ENCODE measurements around the gene RBBP4.
A peak's percentile ranks its signal among the peaks of the same experiment; 100 is the strongest.
"Not testable (repeated sequence)": the region's sequence is repeated elsewhere in the genome, so short reads cannot be mapped to it uniquely, and the experiment has no call there.

RBBP4 gene

DNA sequence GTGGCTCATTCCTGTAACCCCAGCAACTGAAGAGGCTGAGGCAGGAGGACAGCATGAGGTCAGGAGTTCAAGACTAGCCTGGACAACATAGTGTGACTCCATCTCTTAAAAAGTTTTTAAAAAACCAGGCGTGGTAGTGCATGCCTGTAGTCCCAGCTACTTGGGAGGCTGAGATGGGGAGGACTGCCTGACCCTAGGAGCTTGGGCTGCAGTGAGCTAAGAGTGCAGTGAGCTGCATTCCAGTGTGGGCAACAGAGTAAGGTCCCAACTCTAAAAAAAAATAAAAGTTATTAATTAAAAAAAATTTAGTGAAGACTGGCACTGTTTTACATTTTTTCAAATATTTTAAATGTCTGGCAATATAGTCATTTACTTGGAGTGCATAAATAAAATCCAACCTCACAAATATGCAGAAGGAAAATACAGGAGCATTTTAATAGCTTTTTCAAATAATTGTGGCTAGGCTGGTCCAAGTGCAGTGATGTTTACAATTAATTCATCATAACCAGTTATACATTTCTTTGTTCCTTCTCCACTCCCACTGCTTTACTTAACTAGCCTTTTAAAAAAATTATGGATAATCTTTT lies 11.4 kb upstream of the RBBP4 start:
- DNase-seq (ENCODE audit: low spot score): no peak

DNA sequence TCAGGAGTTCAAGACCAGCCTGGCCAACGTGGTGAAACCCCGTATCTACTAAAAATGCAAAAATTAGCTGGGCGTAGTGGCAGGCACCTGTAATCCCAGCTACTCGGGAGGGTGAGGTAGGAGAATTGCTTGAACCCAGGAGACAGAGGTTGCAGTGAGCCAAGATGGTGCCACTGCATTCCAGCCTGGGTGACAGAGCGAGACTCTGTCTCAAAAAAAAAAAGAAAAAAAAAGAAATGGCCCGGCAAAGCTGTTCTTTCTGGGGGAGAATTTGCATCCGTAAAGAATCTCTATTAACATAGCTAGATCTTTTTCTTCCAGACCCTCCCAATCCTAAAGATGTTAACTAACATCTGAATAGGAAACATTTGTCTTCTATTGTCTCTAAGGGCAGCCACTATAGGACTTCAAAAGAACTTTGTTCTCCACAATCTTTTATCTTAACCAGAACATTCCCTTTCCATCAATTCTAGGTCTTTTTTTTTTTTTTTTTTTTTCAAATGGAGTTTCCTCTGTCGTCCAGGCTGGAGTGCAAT lies 8.6 kb upstream of the RBBP4 start:
- not testable (repeated sequence) for DNase-seq (ENCODE audit: low spot score)

DNA sequence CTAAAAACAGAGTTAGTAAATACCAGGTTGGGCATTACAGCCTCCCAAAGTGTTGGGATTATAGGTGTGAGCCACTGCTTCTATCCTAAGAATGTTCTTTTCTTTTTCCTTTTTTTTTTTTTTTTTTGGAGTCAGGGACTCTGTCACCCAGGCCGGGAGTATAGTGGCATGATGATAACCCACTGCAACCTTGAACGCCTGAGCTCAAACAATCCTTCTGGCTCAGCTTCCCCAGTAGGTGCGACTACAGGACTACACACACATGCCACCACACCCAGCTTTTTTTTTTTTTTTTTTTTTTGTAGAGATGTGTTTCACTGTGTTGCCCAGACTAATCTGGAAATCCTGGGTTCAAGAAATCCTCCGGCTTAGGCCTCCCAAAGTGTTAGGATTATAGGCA lies 6.6 kb upstream of the RBBP4 start:
- DNase-seq (ENCODE audit: low spot score): no peak

DNA sequence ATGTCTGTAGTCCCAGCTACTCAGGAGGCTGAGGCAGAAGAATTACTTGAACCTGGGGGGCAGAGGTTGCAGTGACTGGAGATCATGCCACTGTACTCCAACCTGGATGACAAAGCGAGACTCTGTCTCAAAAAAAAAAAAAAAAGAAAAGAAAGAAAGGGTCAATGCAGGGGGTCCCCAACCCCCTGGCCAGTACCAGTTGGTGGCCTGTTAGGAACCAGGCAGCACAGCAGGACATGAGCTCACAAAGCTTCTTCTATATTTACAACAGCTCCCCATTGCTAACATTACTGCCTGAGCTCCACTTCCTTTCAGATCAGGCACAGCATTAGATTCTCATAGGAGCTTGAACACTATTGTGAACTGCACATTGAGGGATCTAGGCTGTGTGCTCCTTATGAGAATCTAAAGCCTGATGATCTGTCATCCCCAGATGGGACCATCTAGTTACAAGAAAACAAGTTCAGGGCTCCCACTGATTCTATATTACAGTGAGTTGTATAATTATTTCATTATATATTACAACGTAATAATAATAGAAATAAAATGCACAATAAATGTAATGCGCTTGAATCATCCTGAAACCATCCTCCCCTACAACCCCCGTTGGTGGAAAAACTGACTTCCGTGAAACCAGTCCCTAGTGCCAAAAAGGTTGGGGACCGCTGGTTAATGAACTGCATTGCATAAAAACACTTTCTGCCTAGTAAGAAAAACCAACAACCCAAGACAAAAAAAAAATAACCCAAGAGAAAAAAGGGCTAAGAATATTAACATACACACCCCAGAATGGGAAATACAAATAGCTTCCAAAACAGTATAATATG lies 3.5 kb upstream of the RBBP4 start:
- DNase-seq (ENCODE audit: low spot score): no peak

DNA sequence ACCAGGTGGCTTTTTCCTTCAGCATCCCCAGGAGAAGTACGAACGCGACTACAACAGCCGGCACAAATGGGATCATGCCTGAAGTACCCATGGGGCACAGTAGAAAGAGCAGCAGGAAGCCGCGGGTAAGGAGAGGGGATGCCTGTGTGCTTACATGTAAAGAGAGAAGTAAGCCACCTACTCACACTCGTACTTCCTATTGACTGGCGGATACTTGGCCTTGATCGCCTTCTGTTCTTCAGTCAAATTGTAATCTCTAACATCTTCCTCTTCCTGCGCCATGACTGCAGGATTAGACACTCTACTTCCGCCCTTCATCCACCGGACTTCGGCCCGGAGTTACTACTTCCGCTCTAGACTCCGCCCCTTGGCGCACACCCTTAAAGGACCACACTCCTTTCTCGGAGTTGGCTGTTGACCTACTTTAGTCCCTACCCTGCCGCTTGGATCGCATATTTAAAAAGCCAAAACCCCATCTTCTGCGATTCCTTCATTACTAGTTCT lies 708 bp upstream of the RBBP4 start, which contains the start of gene ZBTB8OS:
TSS of gene ZBTB8OS (minus strand) at position 303 of the 504 bp plus-strand sequence. CDS start at position 282, 21 bp downstream.
- peak; percentile 95 for DNase-seq (ENCODE audit: low spot score)

DNA sequence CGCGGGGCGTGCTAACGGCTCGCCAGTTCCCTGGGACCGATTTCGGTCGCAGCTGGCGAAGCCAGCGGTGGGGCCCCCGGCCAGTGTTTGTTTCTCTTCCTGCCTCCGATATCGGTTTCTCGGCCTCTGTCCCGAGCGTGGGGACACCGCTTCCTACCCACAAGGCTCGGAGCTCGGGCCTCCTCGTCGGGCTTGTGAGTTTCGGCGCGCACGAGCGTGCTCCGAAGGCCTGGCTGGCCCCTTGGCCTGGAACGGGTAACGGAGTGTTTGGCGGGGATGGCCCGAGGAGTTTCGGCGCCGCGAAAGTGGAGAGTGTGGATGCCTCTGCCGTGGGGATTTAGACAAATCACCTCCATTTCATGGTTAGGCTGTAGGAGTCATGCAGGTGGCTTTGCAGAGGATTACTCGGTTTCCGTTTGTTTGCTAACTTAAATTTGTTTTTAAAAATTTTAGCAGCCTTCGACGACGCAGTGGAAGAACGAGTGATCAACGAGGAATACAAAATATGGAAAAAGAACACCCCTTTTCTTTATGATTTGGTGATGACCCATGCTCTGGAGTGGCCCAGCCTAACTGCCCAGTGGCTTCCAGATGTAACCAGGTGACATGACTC lies 559 bp downstream of the RBBP4 start:
- DNase-seq (ENCODE audit: low spot score): no peak

DNA sequence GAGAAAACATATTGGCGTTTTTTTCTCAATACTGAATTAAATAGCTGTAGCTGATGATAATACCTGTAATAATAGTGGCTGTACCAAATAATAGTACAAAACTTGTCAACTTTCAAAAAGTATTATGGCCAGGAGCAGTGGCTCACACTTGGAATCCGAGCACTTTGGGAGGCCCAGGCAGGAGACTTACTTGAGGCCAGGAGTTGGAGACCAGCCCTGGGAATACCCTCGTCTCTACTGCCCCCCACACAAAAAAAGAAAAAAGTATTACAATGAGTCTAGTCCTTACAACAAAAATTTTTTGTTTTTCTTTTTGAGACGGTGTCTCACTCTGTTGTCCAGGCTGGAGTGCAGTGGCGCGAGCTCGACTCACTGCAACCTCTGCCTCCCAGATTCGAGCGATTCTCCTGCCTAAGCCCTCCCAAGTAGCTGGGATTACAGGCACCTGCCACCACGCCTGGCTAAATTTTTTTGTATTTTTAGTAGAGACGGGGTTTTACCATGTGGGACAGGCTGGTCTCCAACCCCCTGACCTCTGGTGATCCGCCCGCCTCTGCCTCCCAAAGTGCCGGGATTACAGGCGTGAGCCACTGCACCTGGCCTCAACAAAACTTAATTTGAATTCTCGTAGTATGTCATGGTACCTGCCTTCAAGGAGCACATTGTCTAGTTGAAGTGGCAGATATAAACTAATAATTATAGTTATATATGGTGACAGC lies 1.4 kb downstream of the RBBP4 start:
- DNase-seq (ENCODE audit: low spot score): no peak

DNA sequence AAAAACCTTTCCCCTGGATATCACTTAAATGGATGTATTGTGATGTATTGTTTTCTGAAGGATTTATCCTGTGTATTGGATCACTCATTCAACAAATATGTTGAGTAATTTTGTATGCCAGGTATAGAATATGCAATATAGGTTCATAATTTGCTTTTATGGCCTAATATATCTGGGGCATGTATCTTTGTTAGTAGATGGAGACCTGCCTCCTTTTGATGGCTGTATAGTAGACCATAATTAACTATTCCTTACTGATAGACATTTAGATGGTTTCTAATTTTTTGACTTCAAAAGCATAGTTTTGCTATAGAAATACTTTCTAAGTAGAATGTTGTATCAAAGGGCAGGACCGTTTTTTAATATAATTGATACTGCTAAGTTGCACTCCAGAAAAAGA lies 8.6 kb downstream of the RBBP4 start:
- DNase-seq (ENCODE audit: low spot score): no peak

DNA sequence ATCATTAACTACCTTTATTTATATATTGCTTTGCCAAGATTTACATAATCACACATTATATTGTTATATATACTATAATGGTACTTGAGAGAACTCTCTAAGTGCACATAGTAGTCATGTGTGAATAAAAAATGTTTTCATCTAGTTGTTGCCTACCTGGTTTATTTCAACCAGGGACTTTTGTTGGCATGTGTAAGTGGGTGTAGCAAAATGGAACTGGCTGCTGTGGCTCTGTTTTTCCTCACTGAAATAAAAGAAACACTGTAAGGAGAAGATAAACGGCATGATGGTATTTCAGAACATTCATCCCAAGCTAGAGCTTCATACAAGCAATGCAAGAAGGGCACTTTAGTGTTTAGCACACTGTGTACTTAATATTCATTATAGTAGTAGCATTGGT lies 14.9 kb downstream of the RBBP4 start:
- DNase-seq (ENCODE audit: low spot score): no peak

DNA sequence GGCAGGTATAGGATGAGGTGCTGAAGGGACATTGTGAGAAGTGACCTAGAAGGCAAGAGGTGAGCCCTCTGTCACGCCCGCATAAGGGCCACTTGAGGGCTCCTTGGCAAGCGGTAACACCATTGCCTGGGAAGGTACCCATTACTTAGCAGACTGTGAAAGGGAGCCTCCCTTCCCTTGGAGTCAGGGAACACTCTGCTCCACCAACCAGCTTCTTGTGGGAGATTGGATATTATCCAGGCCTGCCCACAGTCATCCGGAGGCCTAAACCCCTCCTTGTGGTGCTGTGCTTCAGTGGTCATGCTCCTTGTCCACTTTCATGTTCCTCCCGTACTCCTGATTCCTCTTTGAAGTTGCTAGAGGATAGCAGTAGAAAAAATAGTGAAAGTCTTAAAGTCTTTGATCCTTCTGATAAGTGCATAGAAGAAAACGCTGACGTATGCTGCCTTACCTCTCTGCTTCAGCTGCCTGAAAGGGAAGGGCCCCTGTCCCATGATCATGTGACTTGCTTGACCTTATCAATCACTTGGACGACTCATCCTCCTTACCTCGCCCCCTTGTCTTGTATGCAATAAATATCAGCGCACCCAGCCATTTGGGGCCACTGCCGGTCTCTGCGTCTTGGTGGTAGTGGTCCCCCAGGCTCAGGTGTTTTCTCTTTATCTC lies 16.0 kb downstream of the RBBP4 start:
- no peak for DNase-seq (ENCODE audit: low spot score)

DNA sequence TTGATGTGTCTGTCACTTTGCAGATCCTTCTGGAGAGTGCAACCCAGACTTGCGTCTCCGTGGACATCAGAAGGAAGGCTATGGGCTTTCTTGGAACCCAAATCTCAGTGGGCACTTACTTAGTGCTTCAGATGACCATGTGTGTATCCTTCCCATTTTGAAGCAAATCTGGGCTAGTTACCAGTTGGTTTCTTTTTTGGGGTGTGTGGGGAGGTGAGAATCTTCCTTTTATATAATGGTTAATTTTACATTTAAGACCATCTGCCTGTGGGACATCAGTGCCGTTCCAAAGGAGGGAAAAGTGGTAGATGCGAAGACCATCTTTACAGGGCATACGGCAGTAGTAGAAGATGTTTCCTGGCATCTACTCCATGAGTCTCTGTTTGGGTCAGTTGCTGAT lies 17.7 kb downstream of the RBBP4 start:
- DNase-seq (ENCODE audit: low spot score): not testable (repeated sequence)

DNA sequence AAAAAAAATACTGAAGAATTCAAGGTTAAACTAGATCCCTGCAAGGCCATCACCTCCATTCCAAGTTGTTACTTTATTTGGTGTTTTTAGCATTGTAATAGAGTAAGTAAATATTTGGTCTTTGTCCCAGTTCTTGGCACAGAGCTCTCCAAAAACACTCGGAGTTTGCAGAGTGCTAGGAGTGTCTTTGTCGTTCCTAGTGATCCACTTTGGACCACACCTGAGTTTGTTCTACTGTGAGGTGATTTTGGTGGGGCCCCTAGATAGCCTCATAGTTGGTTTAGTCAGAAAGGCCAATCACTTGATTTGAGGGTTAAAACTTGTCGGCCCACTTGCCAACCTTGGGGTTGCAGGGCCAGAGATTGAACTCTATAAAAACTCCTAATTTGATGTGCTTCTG lies 25.9 kb downstream of the RBBP4 start:
- DNase-seq (ENCODE audit: low spot score): no peak

DNA sequence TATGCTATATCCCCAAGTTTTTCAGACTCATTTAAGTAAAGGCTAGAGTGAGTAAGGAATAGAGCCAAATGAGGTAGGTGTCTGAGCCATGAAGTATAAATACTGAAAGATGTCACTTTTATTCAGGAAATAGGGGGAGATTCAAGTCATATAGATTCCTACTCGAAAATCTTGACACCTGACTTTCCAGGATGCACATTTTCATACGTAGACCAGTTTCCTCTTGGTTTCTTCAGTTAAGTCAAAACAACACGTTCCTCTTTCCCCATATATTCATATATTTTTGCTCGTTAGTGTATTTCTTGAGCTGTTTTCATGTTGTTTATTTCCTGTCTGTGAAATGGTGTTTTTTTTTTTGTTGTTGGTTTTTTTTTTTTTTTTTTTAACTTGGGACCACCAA lies 29.0 kb downstream of the RBBP4 start:
- DNase-seq (ENCODE audit: low spot score): not testable (repeated sequence)

DNA sequence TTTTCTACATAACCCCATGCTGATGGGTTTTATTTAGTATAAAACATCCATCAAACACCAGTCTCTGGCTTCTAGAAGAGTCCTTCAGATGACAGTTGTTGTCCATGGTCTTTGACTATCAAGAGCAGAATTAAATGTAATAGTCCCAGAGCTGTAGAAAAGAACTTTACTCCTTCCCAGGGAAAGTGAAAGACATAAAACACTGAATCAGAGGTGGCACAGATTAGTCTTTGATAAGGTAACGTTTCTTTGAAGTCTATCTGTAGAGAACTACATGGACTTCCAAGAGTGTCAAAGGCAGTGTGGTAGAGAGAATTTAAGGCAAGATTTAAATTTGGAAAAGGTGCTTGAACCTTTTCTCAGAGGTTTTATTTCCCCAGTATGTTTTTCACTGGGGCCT lies 29.6 kb downstream of the RBBP4 start:
- DNase-seq (ENCODE audit: low spot score): no peak

DNA sequence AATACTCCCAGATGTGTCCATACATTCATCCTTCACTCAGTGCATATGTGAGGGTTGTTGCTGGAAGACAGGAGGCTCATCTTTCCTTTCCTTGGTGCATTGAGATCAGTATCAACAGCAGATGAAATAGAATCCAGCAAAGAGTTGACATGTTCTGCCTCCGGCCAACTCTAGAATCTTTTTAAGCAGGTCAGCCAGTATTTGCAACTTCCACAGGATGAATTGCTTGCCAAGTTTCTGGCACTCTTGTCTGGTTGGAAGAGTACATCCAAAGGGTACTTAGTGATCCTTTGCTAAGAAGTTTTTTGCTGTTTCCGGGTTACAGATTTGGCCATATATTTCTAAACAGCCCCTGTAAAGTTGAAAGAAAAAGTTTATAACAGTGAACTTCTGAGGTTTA lies 30.5 kb downstream of the RBBP4 start:
- no peak for DNase-seq (ENCODE audit: low spot score)

DNA sequence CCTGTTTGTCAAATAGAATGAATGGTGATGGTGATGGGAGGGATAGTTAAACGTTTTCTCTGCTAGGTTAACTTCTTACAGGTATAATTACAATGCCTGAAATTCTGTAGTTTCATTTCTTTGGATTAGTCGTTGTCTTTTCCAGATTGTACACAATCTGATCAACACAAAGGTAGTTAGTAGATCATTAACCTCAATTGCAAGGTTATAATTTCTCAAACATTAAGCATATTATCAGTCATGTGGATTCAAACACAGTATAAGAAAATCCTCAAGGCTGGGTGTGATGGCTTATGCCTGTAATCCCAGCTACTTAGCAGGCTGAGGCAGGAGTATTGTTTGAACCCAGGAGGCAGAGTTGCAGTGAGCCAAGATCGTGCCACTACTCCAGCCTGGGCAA lies 31.0 kb downstream of the RBBP4 start:
- no peak for DNase-seq (ENCODE audit: low spot score)

DNA sequence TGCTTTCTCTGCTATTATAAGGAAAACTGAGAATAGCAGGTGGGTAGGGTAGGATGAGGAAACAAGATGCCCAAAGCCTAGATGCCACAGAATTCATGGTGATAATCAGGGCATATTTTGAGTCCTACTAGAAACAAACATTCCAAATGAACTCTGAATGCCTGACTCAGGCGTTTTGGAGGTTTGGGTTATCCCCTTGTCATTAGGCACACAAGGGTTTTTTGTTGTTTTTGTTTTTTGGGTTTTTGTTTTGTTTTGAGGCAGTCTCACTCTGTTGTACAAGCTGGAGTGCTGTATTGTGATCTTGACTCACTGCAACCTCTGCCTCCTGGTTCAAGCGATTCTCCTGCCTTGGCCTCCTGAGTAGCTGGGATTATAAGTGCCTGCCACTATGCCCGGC lies 32.4 kb downstream of the RBBP4 start:
- DNase-seq (ENCODE audit: low spot score): no peak

DNA sequence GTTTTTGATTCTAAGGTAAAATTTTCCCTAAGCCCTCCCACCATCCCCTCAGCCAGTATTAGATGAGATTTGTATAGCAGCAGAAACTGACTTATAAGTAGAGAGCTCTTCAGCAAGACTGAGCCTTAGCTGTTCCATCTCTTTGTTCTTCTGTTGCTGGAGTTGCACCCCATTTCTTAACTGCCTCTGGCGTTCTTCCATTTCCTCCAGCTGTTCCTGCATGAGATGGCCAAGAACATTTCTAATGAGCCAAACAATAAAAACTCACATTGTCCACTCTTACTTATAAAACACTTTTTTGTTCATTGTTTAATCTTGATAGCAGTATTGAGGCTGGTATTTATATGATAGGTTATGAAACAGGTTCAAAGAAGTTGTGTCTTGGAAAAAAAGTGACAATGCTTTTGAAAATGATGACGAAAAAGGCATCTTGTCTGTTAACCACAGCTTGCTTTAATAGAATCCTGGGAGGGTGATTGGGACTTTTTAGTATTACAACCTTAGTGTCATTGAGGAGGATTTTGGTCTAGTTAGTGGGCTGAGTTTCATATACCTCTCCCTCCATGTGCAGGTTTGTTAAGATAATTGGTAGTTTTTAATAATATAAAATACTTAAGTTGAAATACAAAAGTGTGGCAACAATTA lies 33.3 kb downstream of the RBBP4 start:
- DNase-seq (ENCODE audit: low spot score): no peak

DNA sequence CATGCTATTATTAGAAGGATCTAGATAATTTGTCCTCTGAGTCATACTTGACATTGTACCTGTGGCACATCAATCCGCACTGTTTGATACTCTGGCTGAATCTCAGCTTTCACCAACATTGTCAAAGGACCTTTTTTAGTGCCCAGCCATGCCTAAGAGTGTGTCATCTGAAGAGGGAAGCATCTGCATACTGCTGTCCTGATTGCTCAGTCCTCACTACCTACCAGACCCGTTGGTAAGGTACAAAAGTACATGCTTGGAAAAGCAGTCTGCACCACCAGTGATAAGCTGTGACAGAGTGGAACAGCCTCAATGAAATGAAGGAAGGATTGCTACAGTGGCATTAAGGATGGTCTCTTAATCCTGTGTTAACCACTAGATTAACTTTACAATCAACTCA lies 34.5 kb downstream of the RBBP4 start:
- DNase-seq (ENCODE audit: low spot score): no peak

DNA sequence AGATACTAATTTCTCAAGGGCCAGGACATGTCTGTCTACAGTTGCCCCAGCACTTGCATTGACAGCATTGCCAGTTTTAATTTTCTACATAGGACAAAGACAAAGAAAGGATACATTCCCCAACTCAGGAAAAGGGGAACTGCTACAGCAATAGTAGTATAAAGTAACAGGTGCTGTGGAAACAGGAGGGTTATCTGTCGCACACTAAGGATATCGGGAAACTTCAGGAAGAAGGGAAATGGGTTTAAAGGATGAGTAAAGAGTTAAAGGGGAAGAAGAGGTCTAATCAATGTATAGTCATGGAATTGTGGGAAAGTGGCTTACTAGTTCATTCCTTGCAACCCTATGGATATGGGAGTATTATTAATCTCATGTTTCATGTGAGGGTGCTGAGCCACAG lies 35.4 kb downstream of the RBBP4 start:
- no peak for DNase-seq (ENCODE audit: low spot score)

All from hematopoietic multipotent progenitor cell treated with erythropoietin and hydrocortisone succinate and interleukin-3 and kit ligand, for 15 days (in vitro differentiated cells).